SHP77 (cell line): ENCODE data around the gene ZNF514.

Experiments
- DNase-seq, 2 experiments: peaks; one replicate each; lab custom pipeline; 2025; lab: John Stamatoyannopoulos, UW

The ZNF514 gene

GRCh38 chr2:95159690-95160449, at the start of gene ZNF514:
ZNF514 (minus strand) TSS chr2:95159848; CDS start chr2:95153253, 6,595 bp downstream.
- peak; percentile 29 to 64 for DNase-seq

- DNase-seq = no peak
Observed at GRCh38 chr2:95208106-95208505, 48.5 kb upstream of the ZNF514 start.

GRCh38 chr2:95207111-95207961, 47.7 kb upstream of the ZNF514 start, which contains the start of gene ZNF892:
ZNF892 (plus strand) TSS chr2:95207521; CDS start chr2:95207816, 295 bp downstream.
- peak; percentile 74 to 92 for DNase-seq

GRCh38 chr2:95206096-95206495, 46.4 kb upstream of the ZNF514 start:
- no peak for DNase-seq

GRCh38 chr2:95204396-95204795, 44.7 kb upstream of the ZNF514 start:
- DNase-seq = no peak

- no peak for DNase-seq
Observed at GRCh38 chr2:95203911-95204310, 44.3 kb upstream of the ZNF514 start.

GRCh38 chr2:95192956-95193355, 33.3 kb upstream of the ZNF514 start:
- DNase-seq = peak in 1 of 2 experiments; percentile 1

- DNase-seq = no peak
Observed at GRCh38 chr2:95185973-95186372, 26.3 kb upstream of the ZNF514 start.

- DNase-seq = no peak
Observed at GRCh38 chr2:95185197-95185596, 25.5 kb upstream of the ZNF514 start.

GRCh38 chr2:95181774-95182173, 22.1 kb upstream of the ZNF514 start:
- DNase-seq = no peak

- DNase-seq = no peak
Observed at GRCh38 chr2:95179451-95179850, 19.8 kb upstream of the ZNF514 start.

- DNase-seq = no peak
Observed at GRCh38 chr2:95174031-95174542, 14.4 kb upstream of the ZNF514 start.

- no peak for DNase-seq
Observed at GRCh38 chr2:95171902-95172301, 12.3 kb upstream of the ZNF514 start.

- DNase-seq = no peak
Observed at GRCh38 chr2:95166065-95166763, 6.6 kb upstream of the ZNF514 start.

GRCh38 chr2:95165371-95166064, 5.9 kb upstream of the ZNF514 start, which contains the start of gene ZNF2:
ZNF2 (plus strand) TSS chr2:95165809; CDS start chr2:95176227, 10,418 bp downstream.
- peak; percentile 97 to 98 for DNase-seq

GRCh38 chr2:95165030-95165370, 5.4 kb upstream of the ZNF514 start:
- no peak for DNase-seq

GRCh38 chr2:95158891-95159619, 593 bp downstream of the ZNF514 start:
- DNase-seq = peak; percentile 10 to 18

- no peak for DNase-seq
Observed at GRCh38 chr2:95158441-95158840, 1.2 kb downstream of the ZNF514 start.

GRCh38 chr2:95149397-95149984, 10.2 kb downstream of the ZNF514 start:
- no peak for DNase-seq

GRCh38 chr2:95143838-95144237, 15.8 kb downstream of the ZNF514 start:
- DNase-seq = no peak
